Subcutaneous preadipocyte (primary cell): ENCODE data around the gene ZDHHC9. TPM values are rescaled to one million over a fixed set of nuclear protein-coding genes. Genes with fewer than 3 reads are reported as not detected.

ENCODE experiments used
- small RNA-seq: library from RNA; depleted of rRNA; stranded (forward); fragments of <200 nt; gene quantifications from one replicate; pipeline ENCODE3, GENCODE V24; 2012
- total RNA-seq: library from RNA; depleted of rRNA; stranded (reverse); fragments of >200 nt; gene quantifications from 2 replicates; pipeline ENCODE4 v1.2.3, GENCODE V29; 2012

The ZDHHC9 gene
- total RNA-seq: 29.5 and 30.9 TPM in 2 replicates

DNA sequence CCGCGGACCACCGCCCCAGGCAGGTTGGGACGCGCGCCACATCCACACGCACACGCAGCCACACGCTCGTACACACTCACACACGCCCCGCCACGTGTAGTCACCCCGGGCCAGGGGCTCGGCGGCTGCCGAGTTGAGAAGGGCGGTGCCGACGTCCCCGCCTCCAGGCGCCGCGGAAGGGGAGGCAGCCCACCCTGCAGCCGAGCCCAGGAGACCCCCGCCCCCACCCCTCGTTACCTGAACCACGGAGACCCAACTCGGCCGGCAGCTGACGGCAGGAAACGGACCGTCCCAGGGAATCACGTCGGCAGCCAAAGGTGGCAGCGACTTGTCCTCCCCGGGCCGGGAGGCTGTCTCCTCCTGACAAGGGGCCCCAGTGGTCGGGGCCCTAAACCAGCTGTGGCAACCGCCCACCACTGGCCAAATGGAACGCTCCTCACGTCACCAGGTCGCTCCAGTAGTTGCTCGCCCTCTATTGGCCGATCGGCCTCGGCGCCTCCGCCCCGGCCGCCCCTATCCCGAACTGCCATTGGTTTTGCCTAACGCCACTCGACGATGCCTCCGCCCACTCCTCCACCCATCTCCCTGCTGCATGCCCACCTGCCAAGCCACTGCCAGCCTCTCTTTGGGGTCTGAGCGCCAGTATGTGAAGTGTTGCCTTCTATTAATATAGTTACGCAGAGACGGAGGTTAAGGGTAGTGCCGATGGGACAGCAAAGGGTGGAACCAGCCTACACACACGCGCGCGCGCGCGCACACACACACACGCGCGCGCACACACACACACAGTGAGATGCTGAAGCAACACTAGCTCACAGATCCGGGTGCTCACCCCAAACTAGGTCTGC lies at the start of gene ZDHHC9:
Gene ZDHHC9, minus strand, starts transcription at position 428 of the 848 bp plus-strand sequence. CDS start 1,941 bp downstream, outside the sequence.

DNA sequence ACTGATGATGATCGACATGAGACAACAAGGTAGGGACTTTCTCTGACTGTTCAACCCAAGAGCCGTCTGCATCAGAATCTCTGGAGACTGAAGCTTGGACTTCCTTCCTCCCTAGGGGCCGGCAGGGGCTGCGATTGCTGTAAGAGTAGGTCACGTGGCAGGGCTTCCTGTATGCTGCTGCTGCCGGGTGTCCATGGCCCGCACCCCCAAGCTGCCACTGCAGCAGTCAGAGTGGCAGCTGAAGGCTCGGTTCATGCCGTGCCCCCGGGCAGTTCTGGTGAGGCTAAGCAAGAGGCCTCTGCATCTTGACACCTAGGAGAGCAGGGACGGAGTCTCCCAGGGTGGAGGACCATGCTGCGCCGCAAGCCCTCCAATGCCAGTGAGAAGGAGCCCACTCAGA lies 63.9 kb downstream of the ZDHHC9 start, which contains the start of gene SASH3:
Gene SASH3, plus strand, starts transcription at position 203 of the 400 bp plus-strand sequence. Its CDS starts 149 bp downstream, at position 352.

Small RNA genes within 50 kb of the gene (small RNA-seq; reads per million reads assigned to genes)
- gene RF00017: not detected

Other genes starting within 250 kb of the ZDHHC9 start
- 0.73 and 0.78 TPM in 2 replicates for gene APLN, start 188.9 kb downstream of the ZDHHC9 start, total RNA-seq
- gene XPNPEP2, start 104.9 kb downstream of the ZDHHC9 start, total RNA-seq: 0.59 and 7.0 TPM in 2 replicates
- gene SASH3, start 63.9 kb downstream of the ZDHHC9 start, total RNA-seq: not detected in 2 replicates
- 28.3 and 32.6 TPM in 2 replicates for gene UTP14A, start 62.3 kb upstream of the ZDHHC9 start, total RNA-seq
- 1.6 and 1.8 TPM in 2 replicates for gene BCORL1, start 138.7 kb upstream of the ZDHHC9 start, total RNA-seq